ENCODE measurements around the gene SCO2. TPM values are rescaled to one million over a fixed set of nuclear protein-coding genes. Genes with fewer than 3 reads are reported as not detected.

SCO2 gene
- total and polyA plus RNA-seq, 2 of the 13 experiments (the other 11 are each of a cell fraction or from before 2014, with no cell fraction given), result 0.32 to 3.7 TPM

DNA sequence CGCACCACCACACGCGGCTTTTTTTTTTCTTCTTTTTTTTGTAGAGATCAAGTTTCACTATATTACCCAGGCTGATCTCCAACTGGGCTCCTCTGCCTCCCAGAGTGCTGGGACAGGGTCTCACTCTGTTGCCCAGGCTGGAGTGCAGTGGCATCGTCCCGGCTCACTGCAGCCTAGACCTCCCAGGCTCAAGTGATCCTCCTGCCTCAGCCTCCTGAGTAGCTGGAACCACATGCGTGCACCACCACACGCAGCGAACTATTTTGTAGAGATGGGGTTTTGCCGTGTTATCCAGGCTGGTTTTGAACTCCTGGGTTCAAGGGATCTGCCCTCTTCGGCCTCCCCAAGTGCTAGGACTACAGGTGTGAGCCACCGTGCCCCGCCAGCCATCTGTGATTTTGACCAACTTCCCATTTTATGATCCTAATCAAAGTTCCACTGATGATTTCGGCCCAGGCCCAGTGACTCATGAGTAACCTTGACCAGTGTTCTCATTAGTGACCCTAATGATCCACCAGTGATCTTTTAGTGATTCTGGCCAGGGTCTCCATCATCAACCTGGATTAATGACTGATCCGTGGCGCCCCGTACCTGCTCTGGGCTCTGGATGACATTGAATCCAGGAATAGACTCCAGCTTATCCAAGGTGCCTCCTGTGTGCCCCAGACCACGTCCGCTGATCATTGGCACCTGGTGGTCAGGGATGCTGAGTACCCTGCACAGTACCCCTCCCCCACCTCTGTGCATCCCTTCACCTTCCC, 2.7 kb upstream of the SCO2 start (continued):
- TF ChIP-seq LRRFIP1 (CRISPR knock-in tag; conservative IDR thresholded peaks at IDR 0.05) (no peak), RBFOX2 (IDR thresholded peaks at IDR 0.05; ENCODE audit: low read depth, low read length) (no peak), KDM5B (CRISPR knock-in tag; IDR thresholded peaks at IDR 0.05; ENCODE audit: borderline replicate concordance) (no peak), REL (CRISPR knock-in tag; conservative IDR thresholded peaks at IDR 0.05) (no peak), ZNF281 (CRISPR knock-in tag; IDR thresholded peaks at IDR 0.05; ENCODE audit: borderline replicate concordance) (peak; percentile 71; the same call in 1 of the 2 replicates), KAT8 (CRISPR knock-in tag; IDR thresholded peaks at IDR 0.05) (no peak), POLR2A (IDR thresholded peaks at IDR 0.05; ENCODE audit: insufficient read depth in 1 of 2, low read depth in 2 of 2, low read length in 2 of 2) (no peak), ZNF737 (CRISPR knock-in tag; IDR thresholded peaks at IDR 0.05; ENCODE audit: borderline replicate concordance) (no peak), ZNF224 (CRISPR knock-in tag; IDR thresholded peaks at IDR 0.05) (no peak), ZNF569 (CRISPR knock-in tag; IDR thresholded peaks at IDR 0.05; ENCODE audit: borderline replicate concordance) (no peak), KDM3A (CRISPR knock-in tag; IDR thresholded peaks at IDR 0.05; ENCODE audit: low read depth) (no peak), ZNF782 (CRISPR knock-in tag; IDR thresholded peaks at IDR 0.05; ENCODE audit: borderline replicate concordance) (no peak), ZNF121 (CRISPR knock-in tag; IDR thresholded peaks at IDR 0.05) (peak; percentile 51; the same call in 1 of the 2 replicates), NPAS2 (CRISPR knock-in tag; IDR thresholded peaks at IDR 0.05; ENCODE audit: borderline replicate concordance) (no peak)
- TF ChIP-seq, protein P1, sequence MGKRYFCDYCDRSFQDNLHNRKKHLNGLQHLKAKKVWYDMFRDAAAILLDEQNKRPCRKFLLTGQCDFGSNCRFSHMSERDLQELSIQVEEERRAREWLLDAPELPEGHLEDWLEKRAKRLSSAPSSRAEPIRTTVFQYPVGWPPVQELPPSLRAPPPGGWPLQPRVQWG (CRISPR knock-in tag; IDR thresholded peaks at IDR 0.05; ENCODE audit: borderline replicate concordance, low read depth), result no peak
- TF ChIP-seq, protein P2, sequence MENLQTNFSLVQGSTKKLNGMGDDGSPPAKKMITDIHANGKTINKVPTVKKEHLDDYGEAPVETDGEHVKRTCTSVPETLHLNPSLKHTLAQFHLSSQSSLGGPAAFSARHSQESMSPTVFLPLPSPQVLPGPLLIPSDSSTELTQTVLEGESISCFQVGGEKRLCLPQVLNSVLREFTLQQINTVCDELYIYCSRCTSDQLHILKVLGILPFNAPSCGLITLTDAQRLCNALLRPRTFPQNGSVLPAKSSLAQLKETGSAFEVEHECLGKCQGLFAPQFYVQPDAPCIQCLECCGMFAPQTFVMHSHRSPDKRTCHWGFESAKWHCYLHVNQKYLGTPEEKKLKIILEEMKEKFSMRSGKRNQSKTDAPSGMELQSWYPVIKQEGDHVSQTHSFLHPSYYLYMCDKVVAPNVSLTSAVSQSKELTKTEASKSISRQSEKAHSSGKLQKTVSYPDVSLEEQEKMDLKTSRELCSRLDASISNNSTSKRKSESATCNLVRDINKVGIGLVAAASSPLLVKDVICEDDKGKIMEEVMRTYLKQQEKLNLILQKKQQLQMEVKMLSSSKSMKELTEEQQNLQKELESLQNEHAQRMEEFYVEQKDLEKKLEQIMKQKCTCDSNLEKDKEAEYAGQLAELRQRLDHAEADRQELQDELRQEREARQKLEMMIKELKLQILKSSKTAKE (CRISPR knock-in tag; IDR thresholded peaks at IDR 0.05; ENCODE audit: borderline replicate concordance), result no peak

All from HepG2 (cell line).